Sigmoid colon (tissue), 3 donors: Measurements from ENCODE around the gene ABCB10.

ENCODE experiments used
- CTCF ChIP-seq, 4 experiments: fragments of 450-650 bp in 3 of 4; fragments of 200-600 bp in 1 of 4; IDR thresholded peaks; one replicate each; pipeline ENCODE4 v1.5.1; 2016 to 2019; ENCODE audit warnings: antibody characterized with exemption in 4 of 4, mild to moderate bottlenecking in 3 of 4, moderate library complexity in 2 of 4
- POLR2A ChIP-seq, 2 donors: fragments of 450-650 bp; IDR thresholded peaks; one replicate each; pipeline ENCODE4 v1.6.1; 2016; ENCODE audit warnings: antibody characterized with exemption in 2 of 2, mild to moderate bottlenecking in 2 of 2, moderate library complexity in 2 of 2

DNA sequence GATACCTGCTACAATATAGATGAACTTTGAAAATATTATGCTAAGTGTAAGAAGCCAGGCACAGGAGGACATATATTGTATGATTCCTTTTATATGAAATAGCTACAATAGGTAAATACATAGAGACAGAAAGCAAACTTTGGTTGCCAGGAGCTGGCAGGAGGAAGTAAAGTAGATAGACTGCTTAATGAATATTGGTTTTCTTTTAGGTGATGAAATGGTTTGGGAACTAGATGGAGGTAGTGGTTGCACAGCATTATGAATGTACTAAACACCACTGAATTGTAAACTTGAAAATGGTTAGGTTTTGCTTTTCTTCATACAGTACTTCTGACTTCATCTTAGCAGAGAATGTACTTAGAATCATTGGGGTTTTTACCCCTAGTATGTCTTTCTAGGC, 21.5 kb downstream of the ABCB10 start:
- no peak for TF ChIP-seq CTCF (IDR thresholded peaks at IDR 0.05)
- no peak for TF ChIP-seq POLR2A (IDR thresholded peaks at IDR 0.05)
